ENCODE data around the gene THSD7A. TPM values are rescaled to one million over a fixed set of nuclear protein-coding genes. Genes with fewer than 3 reads are reported as not detected.

THSD7A gene
- total RNA-seq, 1 donor, result 0.43 TPM

DNA sequence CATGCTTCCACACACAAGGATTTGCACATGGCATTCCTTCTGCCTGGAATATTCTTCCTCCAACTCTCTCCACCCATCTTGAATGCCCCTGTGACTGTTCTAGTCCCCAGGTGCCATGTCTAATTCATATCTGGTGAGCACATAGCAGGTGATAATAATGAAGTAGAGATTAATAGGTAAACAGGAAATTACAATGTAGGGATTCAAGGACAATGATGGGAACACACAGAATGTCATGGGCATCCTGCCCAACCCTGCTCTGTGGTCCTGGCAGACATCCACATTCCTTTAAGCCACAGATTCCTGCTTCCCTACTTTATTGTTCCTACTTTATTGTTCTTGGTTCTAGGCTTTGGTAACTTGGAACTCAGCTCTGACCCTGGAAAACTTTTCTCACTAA lies 115.8 kb downstream of the THSD7A start:
- DNase-seq (ENCODE audit: low read depth), result no peak
- H3K4me3 ChIP-seq (ENCODE audit: low read depth, low read length), result no peak overlapping the region
- TF ChIP-seq, protein P1, sequence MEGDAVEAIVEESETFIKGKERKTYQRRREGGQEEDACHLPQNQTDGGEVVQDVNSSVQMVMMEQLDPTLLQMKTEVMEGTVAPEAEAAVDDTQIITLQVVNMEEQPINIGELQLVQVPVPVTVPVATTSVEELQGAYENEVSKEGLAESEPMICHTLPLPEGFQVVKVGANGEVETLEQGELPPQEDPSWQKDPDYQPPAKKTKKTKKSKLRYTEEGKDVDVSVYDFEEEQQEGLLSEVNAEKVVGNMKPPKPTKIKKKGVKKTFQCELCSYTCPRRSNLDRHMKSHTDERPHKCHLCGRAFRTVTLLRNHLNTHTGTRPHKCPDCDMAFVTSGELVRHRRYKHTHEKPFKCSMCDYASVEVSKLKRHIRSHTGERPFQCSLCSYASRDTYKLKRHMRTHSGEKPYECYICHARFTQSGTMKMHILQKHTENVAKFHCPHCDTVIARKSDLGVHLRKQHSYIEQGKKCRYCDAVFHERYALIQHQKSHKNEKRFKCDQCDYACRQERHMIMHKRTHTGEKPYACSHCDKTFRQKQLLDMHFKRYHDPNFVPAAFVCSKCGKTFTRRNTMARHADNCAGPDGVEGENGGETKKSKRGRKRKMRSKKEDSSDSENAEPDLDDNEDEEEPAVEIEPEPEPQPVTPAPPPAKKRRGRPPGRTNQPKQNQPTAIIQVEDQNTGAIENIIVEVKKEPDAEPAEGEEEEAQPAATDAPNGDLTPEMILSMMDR (IDR thresholded peaks at IDR 0.05; ENCODE audit: insufficient read depth, low read depth, low read length), result no peak

DNA sequence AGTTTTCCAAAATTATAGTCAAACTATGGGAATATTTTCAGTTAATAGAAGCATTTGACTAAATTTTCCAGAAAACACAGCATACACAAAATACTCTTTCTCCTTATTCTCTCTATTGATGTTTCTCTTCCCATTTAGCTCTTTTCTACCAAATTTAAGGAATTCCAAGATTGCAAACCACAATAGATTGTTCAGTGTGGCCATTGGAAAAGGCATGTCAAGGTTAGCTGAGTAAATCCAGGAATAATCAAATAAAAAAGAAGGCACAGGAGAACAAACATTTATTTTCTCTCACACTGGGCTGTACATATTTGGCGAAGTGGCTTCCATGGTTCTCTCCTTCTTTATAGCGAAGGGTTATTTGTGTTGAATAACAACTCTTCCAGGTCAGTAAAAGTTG lies 117.3 kb downstream of the THSD7A start:
- no peak for DNase-seq (ENCODE audit: low read depth)
- TF ChIP-seq, protein P1 (IDR thresholded peaks at IDR 0.05; ENCODE audit: insufficient read depth, low read depth, low read length), result no peak
- no peak overlapping the region for H3K4me3 ChIP-seq (ENCODE audit: low read depth, low read length)

- DNase-seq (ENCODE audit: low read depth), result no peak
- no peak overlapping the region for H3K4me3 ChIP-seq (ENCODE audit: low read depth, low read length)
- TF ChIP-seq, protein P1 (IDR thresholded peaks at IDR 0.05; ENCODE audit: insufficient read depth, low read depth, low read length), result no peak
Measured at GRCh38 chr7:11714205-11714604, 117.8 kb downstream of the THSD7A start.

DNA sequence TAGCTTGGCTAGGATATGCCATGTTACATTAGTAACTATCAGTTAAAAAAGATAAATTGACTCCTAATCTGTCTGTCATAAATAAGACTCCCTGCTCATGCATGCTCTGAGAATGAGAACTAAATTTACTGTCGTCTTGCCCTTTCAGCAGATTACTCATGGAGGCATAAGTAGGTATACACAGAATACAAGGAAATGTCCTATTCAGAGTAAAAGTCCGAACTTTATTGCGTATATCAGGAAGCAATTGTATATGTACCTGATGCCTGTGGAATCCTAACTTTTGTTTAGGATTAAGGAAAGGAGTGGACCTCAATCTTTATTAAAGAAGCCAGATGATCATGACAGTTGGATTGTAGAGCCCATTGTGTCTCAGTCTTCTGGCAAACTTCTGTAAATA lies 118.6 kb downstream of the THSD7A start:
- H3K4me3 ChIP-seq (ENCODE audit: low read depth, low read length), result no peak overlapping the region
- TF ChIP-seq, protein P1 (IDR thresholded peaks at IDR 0.05; ENCODE audit: insufficient read depth, low read depth, low read length), result no peak
- DNase-seq (ENCODE audit: low read depth), result no peak

DNA sequence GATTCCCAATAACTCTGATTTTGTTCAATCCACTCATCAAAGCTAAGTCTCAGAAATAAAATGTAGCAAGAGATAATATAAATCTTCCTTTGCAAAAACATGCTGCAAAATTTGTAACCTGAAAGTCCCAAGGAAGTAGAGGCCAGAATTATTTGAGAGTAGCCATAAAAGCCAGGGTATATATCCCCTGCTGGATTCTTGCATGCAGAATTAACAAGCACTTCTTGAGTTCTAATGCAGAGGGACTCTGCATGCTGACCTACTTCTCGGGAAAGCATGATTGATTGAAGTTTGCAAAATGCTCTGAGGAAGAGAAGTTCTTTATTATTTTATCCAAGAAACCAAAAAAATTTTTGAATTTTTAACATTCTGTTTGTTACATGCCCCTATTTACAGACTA lies 121.6 kb downstream of the THSD7A start:
- DNase-seq (ENCODE audit: low read depth), result no peak
- TF ChIP-seq, protein P1 (IDR thresholded peaks at IDR 0.05; ENCODE audit: insufficient read depth, low read depth, low read length), result no peak
- no peak overlapping the region for H3K4me3 ChIP-seq (ENCODE audit: low read depth, low read length)

DNA sequence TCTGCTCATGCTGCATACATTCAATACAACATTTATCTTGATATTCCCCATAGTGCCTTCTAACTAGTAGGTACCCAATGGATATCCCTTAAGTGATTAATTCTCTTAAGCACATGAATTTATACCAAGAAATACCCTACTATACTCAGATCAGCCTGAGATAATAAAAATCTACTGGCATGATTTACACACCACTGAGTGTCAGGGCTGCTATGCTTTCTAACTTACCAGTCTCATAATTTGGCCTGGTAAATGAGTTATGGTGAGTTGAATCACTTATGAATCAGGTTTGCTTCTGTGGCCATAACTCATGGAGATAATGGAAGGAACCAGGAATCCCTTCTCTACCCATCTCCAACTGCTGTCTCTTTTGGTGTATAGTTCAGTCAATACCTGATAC lies 122.8 kb downstream of the THSD7A start:
- DNase-seq (ENCODE audit: low read depth), result no peak
- TF ChIP-seq, protein P1 (IDR thresholded peaks at IDR 0.05; ENCODE audit: insufficient read depth, low read depth, low read length), result no peak
- H3K4me3 ChIP-seq (ENCODE audit: low read depth, low read length), result no peak overlapping the region

GRCh38 chr7:11707606-11708193 lies 124.3 kb downstream of the THSD7A start:
- TF ChIP-seq, protein P1 (IDR thresholded peaks at IDR 0.05; ENCODE audit: insufficient read depth, low read depth, low read length), result no peak

More at GRCh38 chr7:11707606-11708193, 124.3 kb downstream of the THSD7A start:
- no peak for DNase-seq (ENCODE audit: low read depth)
- no peak overlapping the region for H3K4me3 ChIP-seq (ENCODE audit: low read depth, low read length)

Data from fibroblast of villous mesenchyme (primary cell).